ENCODE data around the gene RPRD1B. TPM values are rescaled to one million over a fixed set of nuclear protein-coding genes. Genes with fewer than 3 reads are reported as not detected.
A peak's percentile ranks its signal among the peaks of the same experiment; 100 is the strongest.

Gene RPRD1B
- total and polyA plus RNA-seq, 2 of the 13 experiments (the other 11 are each of a cell fraction or from before 2014, with no cell fraction given), result 31.1 to 41.5 TPM

GRCh38 chr20:38134427-38135270 lies 101.1 kb downstream of the RPRD1B start:
- no peaks in the 10 kb centered on the region; a peak in 1 of 5 replicates for H3K36me3 ChIP-seq (replicated peaks in 1 of 2; ENCODE audit: control insufficient read depth in 1 of 2, insufficient read depth in 2 of 2, low read length in 2 of 2)
- TF ChIP-seq ZNF572 (CRISPR knock-in tag; IDR thresholded peaks at IDR 0.05) (0 out of 2 replicates have a peak, but pooled peaks have one; percentile 55), RXRB (CRISPR knock-in tag; IDR thresholded peaks at IDR 0.05; ENCODE audit: borderline replicate concordance) (peak; percentile 38; the same call in 1 of the 2 replicates), ZNF772 (CRISPR knock-in tag; IDR thresholded peaks at IDR 0.05) (no peak), HNRNPK (IDR thresholded peaks at IDR 0.05; ENCODE audit: low read depth, low read length, poor library complexity, severe bottlenecking) (no peak), TOPORS (CRISPR knock-in tag; IDR thresholded peaks at IDR 0.05) (no peak), TAF1 (CRISPR knock-in tag; IDR thresholded peaks at IDR 0.05) (peak; percentile 37; the same call in 1 of the 2 replicates), ZFX (CRISPR knock-in tag; IDR thresholded peaks at IDR 0.05; ENCODE audit: low read depth) (peak; percentile 50; the same call in 1 of the 2 replicates), FOXA1 (IDR thresholded peaks at IDR 0.05) (no peak), FOXA1 (CRISPR knock-in tag; IDR thresholded peaks at IDR 0.05) (peak; percentile 11; the same call in 1 of the 2 replicates), TFDP1 (CRISPR knock-in tag; IDR thresholded peaks at IDR 0.05; ENCODE audit: borderline replicate concordance) (peak; percentile 56; the same call in 1 of the 2 replicates), ELF1 (CRISPR knock-in tag; IDR thresholded peaks at IDR 0.05) (0 out of 2 replicates have a peak, but pooled peaks have one; percentile 38), PAWR (CRISPR knock-in tag; IDR thresholded peaks at IDR 0.05; ENCODE audit: borderline replicate concordance) (peak; percentile 87; the same call in 1 of the 2 replicates), TEAD3 (CRISPR knock-in tag; optimal IDR thresholded peaks at IDR 0.05; ENCODE audit: borderline replicate concordance) (peak; percentile 82), ZGPAT (CRISPR knock-in tag; IDR thresholded peaks at IDR 0.05) (peak; percentile 24; the same call in 1 of the 2 replicates), PREB (CRISPR knock-in tag; IDR thresholded peaks at IDR 0.05) (no peak), KMT2A (CRISPR knock-in tag; IDR thresholded peaks at IDR 0.05) (0 out of 2 replicates have a peak, but pooled peaks have one; percentile 55)

More at GRCh38 chr20:38134427-38135270, 101.1 kb downstream of the RPRD1B start:
- Histone ChIP-seq H4K20me1 (ENCODE audit: insufficient read depth, low read length) (no peaks in the 10 kb centered on the region), H3K79me2 (ENCODE audit: insufficient read depth, low read length) (no peaks in the 10 kb centered on the region), H3K9me3 (ENCODE audit: low read length) (no peaks in the 10 kb centered on the region), H3K27me3 (ENCODE audit: control insufficient read depth in 1 of 2, insufficient read depth in 2 of 2, low read length in 2 of 2) (no peaks in the 10 kb centered on the region), H3K9ac (ENCODE audit: insufficient read depth, low read depth, low read length) (peak overlapping the region; percentile 0; the same call in 1 of the 2 replicates), H2AFZ (ENCODE audit: low read length) (no peak overlapping the region), H3K4me2 (ENCODE audit: low read depth, low read length) (peak overlapping the region; percentile 54), H3K27ac (ENCODE audit: extremely low read length, insufficient read depth, low read length) (peak overlapping the region; percentile 30), H3K4me3 (replicated peaks in 1 of 3; ENCODE audit: insufficient read depth in 1 of 3, low read depth in 2 of 3, low read length in 3 of 3) (no peak overlapping the region), H3K4me1 (ENCODE audit: insufficient read depth, low read length) (peaks cover 56% of the 10 kb centered on the region)
- DNase-seq (ENCODE audit: low spot score) (peak; percentile 91), ATAC-seq (peak; percentile 51), FAIRE-seq (peak; percentile 91)
- ChIA-PET POLR2A (interaction anchor here (1.5 to 2.3 kb wide), 2 partner anchors 9 kb away, joined by 7 to 15 read pairs; no protein-coding TSS in a partner anchor), CTCF (ENCODE audit: low intra/inter-chr PET ratio, low total read pairs) (no interaction called here)
- 30% methylated on average over 9 of the region's 9 CpGs for WGBS (ENCODE audit: low lambda C conversion rate)
- in situ Hi-C loops (cut with HindIII; ENCODE audit: extremely low pct_ligation_motif_present, low pct_unique_long_range_greater_than_20kb) (no loop called here), intact Hi-C loops (cut with micrococcal nuclease; ENCODE audit: unreplicated experiment) (no loop called here)
- no TSS peak for BruUV-seq (replicated peaks)
